Caco-2 (cell line): ENCODE measurements around the gene SHANK1. TPM values are rescaled to one million over a fixed set of nuclear protein-coding genes. Genes with fewer than 3 reads are reported as not detected.

Source experiments
- BruUV-seq: library from RNA; stranded (reverse); fragments of 400-500 nt; replicated peaks from 2 replicates; lab custom pipeline; 2021; lab: Mats Ljungman, UMichigan
- CTCF ChIA-PET: fragments of 300-600 bp; sonication (Branson Sonifier 250); formaldehyde crosslinking; loops from one replicate; lab custom pipeline; 2022; ENCODE audit warnings: antibody characterized with exemption; lab: Charles Lee
- POLR2A ChIA-PET: fragments of 300-600 bp; sonication (Branson Sonifier 250); formaldehyde crosslinking; loops from one replicate; lab custom pipeline; 2022; ENCODE audit warnings: antibody characterized with exemption; lab: Charles Lee
- DNase-seq, 2 experiments: peaks; one replicate each; pipeline versions ENCODE4 v3.0.0 to v3.0.0-alpha.2; 2020 to 2022
- H3K27me3 ChIP-seq: replicated peaks from 2 replicates; pipeline ENCODE4 v1.6.0; 2011; ENCODE audit warnings: low read length; ENCODE audit not compliant: control insufficient read depth, insufficient read depth
- H3K36me3 ChIP-seq: 2 replicates; pipeline ENCODE4 v1.5.1; 2011; ENCODE audit warnings: low read length; ENCODE audit not compliant: control insufficient read depth, insufficient read depth
- H3K4me1 ChIP-seq: fragments of 250-450 bp; sonication (Bioruptor Pico); 2 replicates; pipeline ENCODE4 v1.5.1; 2020; ENCODE audit warnings: mild to moderate bottlenecking
- H3K4me3 ChIP-seq: 2 replicates; pipeline ENCODE4 v1.5.1; 2011; ENCODE audit warnings: low read depth, mild to moderate bottlenecking, control low read depth, low read length
- H3K9me3 ChIP-seq: fragments of 250-450 bp; sonication (Bioruptor Pico); 2 replicates; pipeline ENCODE4 v1.5.1; 2020; ENCODE audit warnings: mild to moderate bottlenecking, moderate library complexity
- H3K27ac Mint-ChIP-seq: one replicate; pipeline ENCODE4 v1.8.0; 2022; ENCODE audit warnings: mixed read lengths; ENCODE audit not compliant: unreplicated experiment
- H3K27me3 Mint-ChIP-seq: one replicate; pipeline ENCODE4 v1.8.0; 2022; ENCODE audit warnings: mixed read lengths; ENCODE audit not compliant: insufficient read depth, unreplicated experiment
- H3K36me3 Mint-ChIP-seq: one replicate; pipeline ENCODE4 v1.8.0; 2022; ENCODE audit warnings: mild to moderate bottlenecking, mixed read lengths; ENCODE audit not compliant: insufficient read depth, unreplicated experiment
- H3K4me1 Mint-ChIP-seq: one replicate; pipeline ENCODE4 v1.8.0; 2022; ENCODE audit warnings: low read depth, mixed read lengths; ENCODE audit not compliant: unreplicated experiment
- H3K4me3 Mint-ChIP-seq: one replicate; pipeline ENCODE4 v1.8.0; 2022; ENCODE audit warnings: mild to moderate bottlenecking, moderate library complexity, mixed read lengths; ENCODE audit not compliant: unreplicated experiment
- H3K9me3 Mint-ChIP-seq: one replicate; pipeline ENCODE4 v1.8.0; 2022; ENCODE audit warnings: mixed read lengths; ENCODE audit not compliant: unreplicated experiment
- CTCF ChIP-seq, 2 experiments: fragments of 200-600 bp in 1 of 2; IDR thresholded peaks; 1 replicate in 1 of 2; 2 replicates in 1 of 2; pipeline versions ENCODE4 v1.5.1 to v1.8.0; 2011 to 2022; ENCODE audit warnings: antibody characterized with exemption in 1 of 2, control low read depth in 1 of 2, inconsistent platforms in 1 of 2, low read depth in 1 of 2, low read length in 1 of 2, mild to moderate bottlenecking in 1 of 2, moderate library complexity in 1 of 2; ENCODE audit not compliant: insufficient read depth in 1 of 2, severe bottlenecking in 1 of 2, unreplicated experiment in 1 of 2
- intact Hi-C: fragments of 100-400 bp; cut with micrococcal nuclease; formaldehyde crosslinking; loops from one replicate; pipeline ENCODE4 v1.10.0; 2022; ENCODE audit not compliant: unreplicated experiment
- total RNA-seq: library from RNA; stranded (reverse); gene quantifications from 2 replicates; pipeline ENCODE4 v1.2.3, GENCODE V29; 2022

Gene SHANK1
- total RNA-seq, 1 experiment from 2014 or later: not detected

DNA sequence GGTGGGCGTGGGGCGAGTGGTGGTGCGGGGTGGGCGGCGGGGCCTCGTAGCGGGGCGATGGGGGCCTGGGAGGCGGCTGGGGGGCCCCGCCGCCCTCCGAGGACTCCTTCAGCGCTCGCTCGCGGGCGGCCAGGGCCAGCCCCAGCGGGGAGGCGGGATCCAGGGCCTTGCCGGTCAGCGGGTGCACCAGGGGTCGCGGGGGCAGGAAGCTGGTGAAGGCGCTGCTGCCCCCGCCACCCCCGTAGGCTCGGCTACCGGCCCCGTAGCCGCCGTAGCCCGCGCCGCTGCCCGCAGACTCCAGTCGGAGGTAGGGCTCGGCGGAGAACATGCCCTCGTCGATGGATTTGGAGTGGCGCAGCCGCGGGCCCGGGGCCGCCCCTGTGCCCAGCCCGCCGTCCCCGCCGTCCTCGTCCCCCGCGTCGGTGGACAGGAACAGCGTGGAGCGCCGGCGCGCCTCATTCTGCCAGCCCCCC, 51.8 kb downstream of the SHANK1 start:
- H3K36me3 ChIP-seq: no peaks in the 10 kb centered on the region
- ChIA-PET CTCF (no interaction called here), POLR2A (no interaction called here)
- intact Hi-C loops: no loop called here
- no peak for DNase-seq
- BruUV-seq: no TSS peak
- H3K9me3 ChIP-seq: peaks cover 9% of the 10 kb centered on the region
- peaks cover 11% of the 10 kb centered on the region for H3K27me3 Mint-ChIP-seq
- TF ChIP-seq CTCF (IDR thresholded peaks at IDR 0.05; ENCODE audit: insufficient read depth in 1 of 2, low read depth in 1 of 2, low read length in 1 of 2, severe bottlenecking in 1 of 2, unreplicated experiment in 1 of 2): no peak
- H3K4me1 Mint-ChIP-seq: peaks cover 11% of the 10 kb centered on the region
- no peak overlapping the region for H3K4me3 ChIP-seq
- no peaks in the 10 kb centered on the region for H3K9me3 Mint-ChIP-seq
- H3K27ac Mint-ChIP-seq: no peak overlapping the region
- H3K36me3 Mint-ChIP-seq: no peaks in the 10 kb centered on the region
- no peak overlapping the region for H3K4me3 Mint-ChIP-seq
- H3K27me3 ChIP-seq: no peaks in the 10 kb centered on the region
- no peaks in the 10 kb centered on the region for H3K4me1 ChIP-seq

DNA sequence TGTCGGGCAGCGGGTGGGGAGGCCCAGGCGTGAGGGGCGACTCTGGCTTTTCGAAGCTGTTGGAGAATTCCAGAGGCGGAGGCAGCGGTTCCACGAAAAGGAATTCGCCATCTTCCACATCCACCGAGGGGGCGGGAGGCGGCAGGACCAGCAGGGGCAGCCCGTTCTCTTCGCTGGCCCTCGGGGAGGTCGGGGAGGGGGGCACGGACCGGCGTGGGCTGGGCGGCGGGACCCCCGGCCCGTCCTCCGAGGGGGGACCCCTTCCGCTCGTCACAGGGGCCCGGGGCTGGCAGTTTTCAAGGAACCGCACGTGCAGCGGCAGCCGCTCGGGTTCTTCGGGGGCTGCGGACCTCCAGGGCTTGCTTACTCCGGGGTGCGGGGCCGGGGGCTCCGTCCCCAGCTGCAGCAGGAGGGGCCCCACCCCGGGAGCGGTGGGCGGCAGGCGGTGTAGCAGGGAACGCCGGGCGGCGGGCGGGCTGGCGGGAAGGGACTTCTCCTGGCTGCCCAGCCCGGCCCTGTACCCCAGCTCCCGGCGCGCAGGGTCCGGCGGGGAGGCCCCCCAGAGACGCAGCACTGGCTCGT, 52.3 kb downstream of the SHANK1 start:
- no TSS peak for BruUV-seq
- Mint-ChIP-seq H3K36me3 (no peaks in the 10 kb centered on the region), H3K27me3 (peaks cover 11% of the 10 kb centered on the region), H3K27ac (no peak overlapping the region), H3K4me3 (no peak overlapping the region), H3K9me3 (no peaks in the 10 kb centered on the region), H3K4me1 (peaks cover 11% of the 10 kb centered on the region)
- H3K4me1 ChIP-seq: no peaks in the 10 kb centered on the region
- CTCF ChIA-PET: no interaction called here
- no peaks in the 10 kb centered on the region for H3K36me3 ChIP-seq
- intact Hi-C loops: no loop called here
- no peaks in the 10 kb centered on the region for H3K27me3 ChIP-seq
- TF ChIP-seq CTCF (IDR thresholded peaks at IDR 0.05; ENCODE audit: insufficient read depth in 1 of 2, low read depth in 1 of 2, low read length in 1 of 2, severe bottlenecking in 1 of 2, unreplicated experiment in 1 of 2): no peak
- no peak overlapping the region for H3K4me3 ChIP-seq
- no peak for DNase-seq
- H3K9me3 ChIP-seq: peaks cover 9% of the 10 kb centered on the region
- POLR2A ChIA-PET: no interaction called here

GRCh38 chr19:50666346-50667176, 53.0 kb downstream of the SHANK1 start:
- intact Hi-C loops: no loop called here
- Mint-ChIP-seq H3K27me3 (peaks cover 11% of the 10 kb centered on the region), H3K4me1 (peaks cover 11% of the 10 kb centered on the region), H3K36me3 (no peaks in the 10 kb centered on the region), H3K4me3 (no peak overlapping the region), H3K9me3 (no peaks in the 10 kb centered on the region), H3K27ac (no peak overlapping the region)
- no peak for DNase-seq
- Histone ChIP-seq H3K9me3 (peaks cover 9% of the 10 kb centered on the region), H3K27me3 (no peaks in the 10 kb centered on the region), H3K4me3 (no peak overlapping the region), H3K36me3 (no peaks in the 10 kb centered on the region), H3K4me1 (no peaks in the 10 kb centered on the region)
- ChIA-PET POLR2A (no interaction called here), CTCF (interaction anchor here (0.7 kb wide), 1 partner anchor 37 kb away, joined by 3 read pairs; no protein-coding TSS in a partner anchor)
- TF ChIP-seq CTCF (IDR thresholded peaks at IDR 0.05; ENCODE audit: insufficient read depth in 1 of 2, low read depth in 1 of 2, low read length in 1 of 2, severe bottlenecking in 1 of 2, unreplicated experiment in 1 of 2): no peak
- BruUV-seq: no TSS peak
